ENCODE data around the gene ENTPD8.

The ENTPD8 gene

GRCh38 chr9:137446851-137447471 lies 5.8 kb upstream of the ENTPD8 start:
- peak; percentile 58 for DNase-seq

- peak; percentile 16 for DNase-seq
Measured at GRCh38 chr9:137445930-137446431, 4.8 kb upstream of the ENTPD8 start.

- DNase-seq, result peak; percentile 85
Measured at GRCh38 chr9:137445275-137445807, 4.2 kb upstream of the ENTPD8 start.

- DNase-seq, result peak; percentile 5
Measured at GRCh38 chr9:137444106-137444790, 3.1 kb upstream of the ENTPD8 start.

- no peak for DNase-seq
Measured at GRCh38 chr9:137441935-137442321, 771 bp upstream of the ENTPD8 start.

- peak; percentile 13 for DNase-seq
Measured at GRCh38 chr9:137439158-137439714, 1.9 kb downstream of the ENTPD8 start.

GRCh38 chr9:137438591-137439157 lies 2.5 kb downstream of the ENTPD8 start:
- peak; percentile 2 for DNase-seq

- DNase-seq, result peak; percentile 11
Measured at GRCh38 chr9:137437691-137438590, 3.2 kb downstream of the ENTPD8 start.

- DNase-seq, result peak; percentile 16
Measured at GRCh38 chr9:137436761-137437600, 4.2 kb downstream of the ENTPD8 start.

GRCh38 chr9:137435980-137436760 lies 5.0 kb downstream of the ENTPD8 start:
- peak; percentile 16 for DNase-seq

GRCh38 chr9:137435381-137435891 lies 5.7 kb downstream of the ENTPD8 start:
- DNase-seq, result peak; percentile 9

GRCh38 chr9:137434498-137435380 lies 6.4 kb downstream of the ENTPD8 start:
- DNase-seq, result peak; percentile 16

GRCh38 chr9:137433916-137434431 lies 7.2 kb downstream of the ENTPD8 start:
- peak; percentile 13 for DNase-seq

- DNase-seq, result peak; percentile 13
Measured at GRCh38 chr9:137433349-137433915, 7.7 kb downstream of the ENTPD8 start.

- DNase-seq, result peak; percentile 13
Measured at GRCh38 chr9:137432687-137433348, 8.3 kb downstream of the ENTPD8 start.

GRCh38 chr9:137431416-137431931 lies 9.7 kb downstream of the ENTPD8 start:
- peak; percentile 3 for DNase-seq

- peak; percentile 3 for DNase-seq
Measured at GRCh38 chr9:137430723-137431415, 10.3 kb downstream of the ENTPD8 start.
